ENCODE measurements around the gene OPCML.

Gene OPCML

GRCh38 chr11:133545199-133545803, 13.0 kb upstream of the OPCML start:
- H3K4me3 ChIP-seq (ENCODE audit: low read depth, low read length) = no peak overlapping the region
- TF ChIP-seq, protein P1, sequence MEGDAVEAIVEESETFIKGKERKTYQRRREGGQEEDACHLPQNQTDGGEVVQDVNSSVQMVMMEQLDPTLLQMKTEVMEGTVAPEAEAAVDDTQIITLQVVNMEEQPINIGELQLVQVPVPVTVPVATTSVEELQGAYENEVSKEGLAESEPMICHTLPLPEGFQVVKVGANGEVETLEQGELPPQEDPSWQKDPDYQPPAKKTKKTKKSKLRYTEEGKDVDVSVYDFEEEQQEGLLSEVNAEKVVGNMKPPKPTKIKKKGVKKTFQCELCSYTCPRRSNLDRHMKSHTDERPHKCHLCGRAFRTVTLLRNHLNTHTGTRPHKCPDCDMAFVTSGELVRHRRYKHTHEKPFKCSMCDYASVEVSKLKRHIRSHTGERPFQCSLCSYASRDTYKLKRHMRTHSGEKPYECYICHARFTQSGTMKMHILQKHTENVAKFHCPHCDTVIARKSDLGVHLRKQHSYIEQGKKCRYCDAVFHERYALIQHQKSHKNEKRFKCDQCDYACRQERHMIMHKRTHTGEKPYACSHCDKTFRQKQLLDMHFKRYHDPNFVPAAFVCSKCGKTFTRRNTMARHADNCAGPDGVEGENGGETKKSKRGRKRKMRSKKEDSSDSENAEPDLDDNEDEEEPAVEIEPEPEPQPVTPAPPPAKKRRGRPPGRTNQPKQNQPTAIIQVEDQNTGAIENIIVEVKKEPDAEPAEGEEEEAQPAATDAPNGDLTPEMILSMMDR (IDR thresholded peaks at IDR 0.05; ENCODE audit: borderline replicate concordance, insufficient read depth, low read depth, low read length) = no peak

DNA sequence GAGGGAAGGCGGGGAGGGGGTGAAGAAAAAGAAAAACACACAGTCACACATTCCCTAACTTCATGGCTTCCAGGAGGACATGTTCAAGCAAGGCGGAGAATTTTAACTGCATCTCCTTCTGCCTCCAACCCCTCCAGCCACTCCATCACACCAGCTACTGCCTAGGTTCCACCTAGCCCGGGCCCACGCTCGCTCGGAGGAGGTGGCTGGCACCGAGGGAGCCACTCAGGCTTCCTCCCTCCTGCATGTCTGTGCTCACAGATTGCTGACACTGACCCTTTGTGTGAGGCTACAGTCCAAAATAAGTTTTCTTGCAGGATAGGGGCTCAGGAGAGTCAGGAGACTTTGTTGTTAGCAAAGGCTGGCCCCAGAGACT, 9.4 kb upstream of the OPCML start:
- TF ChIP-seq, protein P1 (IDR thresholded peaks at IDR 0.05; ENCODE audit: borderline replicate concordance, insufficient read depth, low read depth, low read length) = no peak
- no peak overlapping the region for H3K4me3 ChIP-seq (ENCODE audit: low read depth, low read length)

DNA sequence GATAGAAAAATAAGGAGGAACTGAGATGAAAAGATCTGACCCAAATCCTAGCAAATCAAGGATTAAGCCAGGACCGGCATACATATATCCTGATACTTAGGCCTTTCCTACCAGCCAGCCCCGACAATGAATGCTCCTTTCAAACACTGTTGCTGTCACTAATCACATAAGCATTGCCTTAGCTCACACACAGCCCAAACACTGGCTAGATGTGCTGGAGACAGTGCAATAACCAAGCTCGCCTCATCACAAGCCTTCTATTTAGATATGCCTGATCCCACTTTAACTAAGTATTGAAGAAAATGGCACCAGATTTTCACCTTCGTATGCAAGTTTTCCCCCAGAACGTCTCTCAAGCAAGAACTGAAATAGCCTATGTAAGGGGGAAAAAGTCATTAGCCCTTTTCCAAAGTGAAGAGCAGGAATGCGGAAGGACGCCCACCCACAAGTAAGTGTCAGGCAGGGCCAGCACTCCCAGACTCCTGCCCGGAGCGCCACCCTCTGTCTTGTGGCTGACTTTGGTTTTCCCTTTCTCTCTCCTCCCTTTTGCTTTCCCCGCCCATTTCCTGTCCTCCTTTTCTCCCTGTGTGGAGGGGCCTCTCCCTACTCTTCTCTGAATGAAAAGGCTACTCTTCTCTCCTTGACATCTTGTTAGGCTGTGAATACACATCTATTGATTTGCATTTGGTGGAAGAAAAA, 8.9 kb upstream of the OPCML start:
- H3K4me3 ChIP-seq (ENCODE audit: low read depth, low read length) = no peak overlapping the region
- TF ChIP-seq, protein P1 (IDR thresholded peaks at IDR 0.05; ENCODE audit: borderline replicate concordance, insufficient read depth, low read depth, low read length) = no peak

DNA sequence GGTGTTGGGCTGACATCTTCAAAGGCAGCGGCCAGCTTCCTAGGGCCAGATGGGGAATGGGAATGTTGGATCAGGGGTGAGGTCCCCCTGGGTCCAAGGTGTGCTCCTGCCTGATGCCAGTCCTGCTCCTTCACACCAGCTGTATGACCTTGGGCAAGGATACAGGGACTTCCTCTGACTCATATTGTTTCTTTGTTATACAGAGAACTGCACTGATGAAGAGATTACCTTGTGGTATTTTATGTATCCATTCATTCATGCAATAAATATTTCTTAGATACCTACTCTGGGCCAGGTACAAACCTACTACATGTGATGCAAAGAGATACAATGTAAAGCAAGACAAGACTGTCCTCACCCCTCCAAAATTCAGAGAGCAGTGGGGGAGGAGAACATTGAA, 3.9 kb upstream of the OPCML start:
- no peak overlapping the region for H3K4me3 ChIP-seq (ENCODE audit: low read depth, low read length)
- TF ChIP-seq, protein P1 (IDR thresholded peaks at IDR 0.05; ENCODE audit: borderline replicate concordance, insufficient read depth, low read depth, low read length) = no peak

- H3K4me3 ChIP-seq (ENCODE audit: low read depth, low read length) = no peak overlapping the region
- TF ChIP-seq, protein P1 (IDR thresholded peaks at IDR 0.05; ENCODE audit: borderline replicate concordance, insufficient read depth, low read depth, low read length) = no peak
Measured at GRCh38 chr11:133533205-133533604, 904 bp upstream of the OPCML start.

DNA sequence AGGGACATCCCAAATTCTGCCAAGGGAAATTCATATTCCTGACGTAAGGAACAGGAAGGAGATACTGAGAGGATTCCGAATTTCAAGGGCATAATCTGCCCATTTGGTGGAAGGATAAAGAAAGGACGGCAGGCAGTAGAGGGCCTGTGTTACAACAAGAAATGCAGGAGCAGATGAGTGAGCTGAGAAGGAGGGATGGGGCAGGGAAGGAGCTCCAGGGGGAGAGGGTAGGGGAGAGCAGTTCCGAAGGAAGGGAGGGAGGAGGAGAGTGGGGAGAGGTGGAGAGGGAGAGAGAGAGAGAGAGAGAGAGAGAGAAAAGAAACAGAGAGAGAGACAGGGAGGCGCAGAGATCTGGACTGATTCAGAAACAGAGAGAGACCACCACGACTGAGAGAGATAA, 843 bp downstream of the OPCML start:
- TF ChIP-seq, protein P1 (IDR thresholded peaks at IDR 0.05; ENCODE audit: borderline replicate concordance, insufficient read depth, low read depth, low read length) = no peak
- no peak overlapping the region for H3K4me3 ChIP-seq (ENCODE audit: low read depth, low read length)

- TF ChIP-seq, protein P1 (IDR thresholded peaks at IDR 0.05; ENCODE audit: borderline replicate concordance, insufficient read depth, low read depth, low read length) = no peak
- no peak overlapping the region for H3K4me3 ChIP-seq (ENCODE audit: low read depth, low read length)
Measured at GRCh38 chr11:133530501-133530835, 1.8 kb downstream of the OPCML start.
